GM12875 (cell line): ENCODE measurements around the gene KNSTRN.

Source experiments
- H3K4me3 ChIP-seq: one replicate; pipeline ENCODE4 v1.5.1; 2011; ENCODE audit warnings: low read depth, low read length, control low read depth
- TF ChIP-seq, protein P1 (sequence below): IDR thresholded peaks from 2 replicates; pipeline ENCODE4 v1.5.1; 2011; ENCODE audit warnings: low read depth, mild to moderate bottlenecking, control low read depth, inconsistent platforms, low read length, moderate library complexity, borderline replicate concordance; ENCODE audit not compliant: insufficient read depth

KNSTRN gene

DNA sequence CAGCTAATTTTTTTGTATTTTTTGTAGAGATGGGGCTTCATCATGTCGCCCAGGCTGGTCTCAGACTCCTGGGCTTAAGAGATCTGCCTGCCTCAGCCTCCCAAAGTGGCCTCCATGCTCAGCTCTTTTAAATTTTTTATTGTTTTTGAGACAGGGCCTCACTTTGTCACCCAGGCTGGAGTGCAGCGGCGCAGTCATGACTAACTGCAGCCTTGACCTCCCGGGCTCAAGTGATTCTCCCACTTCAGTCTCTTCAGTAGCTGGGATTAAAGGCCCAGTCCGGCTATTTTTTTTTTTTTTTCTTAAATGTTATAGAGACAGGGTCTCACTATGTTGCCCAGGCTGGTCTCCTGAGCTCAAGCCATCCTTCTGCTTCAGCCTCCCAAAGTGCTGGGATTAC is 43.2 kb downstream of the KNSTRN start:
- no peak overlapping the region for H3K4me3 ChIP-seq
- TF ChIP-seq, protein P1, sequence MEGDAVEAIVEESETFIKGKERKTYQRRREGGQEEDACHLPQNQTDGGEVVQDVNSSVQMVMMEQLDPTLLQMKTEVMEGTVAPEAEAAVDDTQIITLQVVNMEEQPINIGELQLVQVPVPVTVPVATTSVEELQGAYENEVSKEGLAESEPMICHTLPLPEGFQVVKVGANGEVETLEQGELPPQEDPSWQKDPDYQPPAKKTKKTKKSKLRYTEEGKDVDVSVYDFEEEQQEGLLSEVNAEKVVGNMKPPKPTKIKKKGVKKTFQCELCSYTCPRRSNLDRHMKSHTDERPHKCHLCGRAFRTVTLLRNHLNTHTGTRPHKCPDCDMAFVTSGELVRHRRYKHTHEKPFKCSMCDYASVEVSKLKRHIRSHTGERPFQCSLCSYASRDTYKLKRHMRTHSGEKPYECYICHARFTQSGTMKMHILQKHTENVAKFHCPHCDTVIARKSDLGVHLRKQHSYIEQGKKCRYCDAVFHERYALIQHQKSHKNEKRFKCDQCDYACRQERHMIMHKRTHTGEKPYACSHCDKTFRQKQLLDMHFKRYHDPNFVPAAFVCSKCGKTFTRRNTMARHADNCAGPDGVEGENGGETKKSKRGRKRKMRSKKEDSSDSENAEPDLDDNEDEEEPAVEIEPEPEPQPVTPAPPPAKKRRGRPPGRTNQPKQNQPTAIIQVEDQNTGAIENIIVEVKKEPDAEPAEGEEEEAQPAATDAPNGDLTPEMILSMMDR, result no peak

DNA sequence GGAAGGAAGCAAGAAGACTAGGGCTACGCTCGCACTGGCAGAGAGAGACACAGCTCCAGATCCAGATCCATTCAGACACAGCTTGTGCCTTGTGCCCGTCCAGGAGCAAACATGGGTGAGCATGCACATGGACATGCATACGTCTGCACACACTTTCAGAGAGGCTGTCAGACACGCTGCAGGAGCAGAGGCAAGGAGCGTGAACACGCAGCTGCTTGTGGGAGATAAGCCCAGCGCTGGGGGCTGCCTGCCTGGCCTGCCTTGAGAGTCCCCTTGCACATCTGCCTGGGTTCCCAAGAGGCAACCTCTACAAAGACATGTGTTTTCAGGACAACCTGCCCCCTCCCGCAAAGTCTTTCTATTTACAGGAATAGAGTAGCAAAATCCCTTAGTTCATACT is 44.7 kb downstream of the KNSTRN start:
- TF ChIP-seq, protein P1, result no peak
- H3K4me3 ChIP-seq, result no peak overlapping the region

DNA sequence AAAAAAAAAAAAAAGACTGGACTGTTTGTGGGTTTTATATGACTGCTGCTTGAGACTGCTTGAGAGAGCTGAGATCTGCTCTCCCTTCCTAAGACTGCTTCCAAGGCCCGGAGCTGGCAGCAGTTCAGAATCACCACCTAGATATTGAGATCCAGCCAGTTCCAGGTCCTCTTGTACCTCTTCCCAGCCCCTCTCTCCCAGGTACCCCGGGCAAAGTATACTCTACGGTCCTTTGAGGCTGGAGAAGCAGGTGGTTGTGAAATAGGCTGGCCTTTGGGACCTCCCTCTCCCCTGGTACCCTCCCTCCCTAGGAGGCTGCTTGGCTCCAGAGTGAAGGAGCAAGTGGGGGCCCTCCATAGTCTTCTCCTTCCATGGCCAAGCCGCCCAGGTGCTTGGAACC is 45.7 kb downstream of the KNSTRN start:
- no peak overlapping the region for H3K4me3 ChIP-seq
- TF ChIP-seq, protein P1, result no peak

DNA sequence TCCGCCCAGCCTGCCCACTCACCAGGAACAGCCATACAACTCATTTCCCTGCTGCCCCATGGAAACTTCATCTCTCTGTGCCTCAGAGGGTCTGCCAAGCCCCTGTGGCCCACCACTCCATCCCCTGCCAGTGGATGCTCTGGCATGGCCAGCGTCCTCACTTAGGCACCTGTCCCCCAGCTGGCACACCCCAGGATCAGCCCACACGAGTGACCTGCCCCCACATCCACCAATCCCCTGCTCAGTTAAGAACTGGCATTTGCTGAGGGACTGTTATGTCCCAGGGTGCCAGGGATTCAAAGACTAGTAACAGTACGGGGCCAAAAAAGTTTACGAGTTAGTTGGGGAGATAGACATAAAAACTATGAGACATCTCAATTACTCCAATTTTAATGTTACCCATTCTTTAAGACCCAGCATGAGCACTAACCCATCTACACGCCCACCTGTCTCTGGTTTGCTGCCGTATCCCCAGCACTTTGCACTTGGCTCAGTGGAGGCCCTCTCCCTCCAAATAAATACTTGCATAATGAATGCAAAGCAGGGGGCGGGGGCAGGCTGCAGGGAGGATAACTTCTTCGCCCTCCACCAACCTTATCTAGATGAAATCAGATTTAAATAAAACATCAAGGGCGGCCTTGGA is 46.7 kb downstream of the KNSTRN start:
- TF ChIP-seq, protein P1, result no peak
- H3K4me3 ChIP-seq, result no peak overlapping the region

DNA sequence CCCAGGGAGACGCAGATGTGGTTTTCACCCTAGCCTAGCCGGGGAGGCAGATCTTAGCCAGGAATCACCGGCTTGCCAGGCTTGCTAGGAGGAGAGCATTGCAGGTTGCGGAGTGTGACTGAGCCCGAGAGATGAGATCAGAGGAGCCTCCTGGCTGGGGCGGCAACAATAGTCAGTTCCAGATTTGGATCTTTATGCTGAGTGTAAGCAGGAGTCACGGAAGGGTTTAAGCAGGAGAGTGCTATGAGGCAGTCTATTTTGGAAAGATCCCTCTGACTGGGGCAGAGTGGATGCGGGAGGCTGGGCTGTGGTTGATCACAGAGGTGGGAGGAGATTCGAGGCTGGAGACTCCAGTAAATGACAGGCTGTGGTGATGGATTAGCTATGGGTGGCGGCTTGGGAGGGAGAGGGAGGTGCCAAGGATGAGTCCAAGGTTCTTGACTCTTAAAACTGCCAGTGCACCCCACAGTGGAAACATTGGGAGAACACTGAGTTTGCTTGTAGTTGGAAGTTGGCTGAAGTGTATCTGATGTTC is 47.8 kb downstream of the KNSTRN start:
- TF ChIP-seq, protein P1, result no peak
- no peak overlapping the region for H3K4me3 ChIP-seq

DNA sequence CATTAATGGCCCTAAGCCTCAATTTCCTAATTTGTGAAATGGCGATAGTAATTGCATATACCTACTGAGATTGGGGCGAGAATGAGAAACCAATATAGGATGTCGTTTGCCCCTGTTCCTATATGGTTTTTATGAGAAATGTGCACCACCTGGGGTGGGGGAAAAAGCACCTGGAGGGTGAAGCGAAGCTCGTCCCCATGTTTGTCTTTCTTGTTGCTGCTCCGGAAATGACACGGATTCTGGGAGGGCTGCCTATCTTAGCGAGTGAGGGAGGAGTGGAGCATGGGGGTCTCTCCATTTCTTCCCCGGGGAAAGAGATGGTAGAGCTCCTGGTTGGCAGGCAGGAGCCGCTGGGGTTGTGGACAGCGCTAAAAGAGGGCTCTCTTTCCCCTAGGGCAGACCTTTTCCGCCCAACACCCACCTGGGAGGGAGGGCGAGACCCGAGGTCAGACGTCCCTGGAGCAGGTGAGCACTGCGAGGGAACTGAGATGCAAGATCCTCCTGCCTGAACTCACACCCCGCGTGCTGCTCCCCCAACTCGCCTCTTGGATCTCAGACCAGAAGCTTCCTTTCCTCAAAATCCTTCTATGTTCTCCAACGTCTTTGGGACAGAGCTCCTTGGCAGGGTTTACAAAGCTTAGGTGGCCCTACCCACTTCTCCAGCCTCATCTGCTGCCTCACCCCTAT is 52.6 kb downstream of the KNSTRN start:
- H3K4me3 ChIP-seq, result no peak overlapping the region
- TF ChIP-seq, protein P1, result no peak

DNA sequence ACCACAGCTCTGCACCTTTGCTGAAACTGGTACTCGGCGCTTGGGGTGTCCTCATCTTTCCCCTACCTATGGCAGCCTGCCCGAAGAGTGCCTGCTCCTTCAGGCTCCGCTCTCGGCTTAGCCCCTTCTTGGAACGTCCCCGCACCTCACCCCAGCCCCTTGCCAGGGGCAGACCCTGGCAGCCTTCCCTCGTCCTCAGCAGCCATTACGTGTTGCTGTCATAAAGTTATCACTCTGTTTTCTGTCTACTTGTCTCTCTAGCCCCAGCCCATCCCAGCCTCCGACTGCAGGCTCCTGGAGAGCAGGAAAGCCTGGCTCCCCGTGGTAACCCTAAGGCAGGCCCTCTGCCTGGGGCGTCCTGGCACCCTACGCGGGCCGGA is 53.2 kb downstream of the KNSTRN start:
- TF ChIP-seq, protein P1, result no peak
- H3K4me3 ChIP-seq, result no peak overlapping the region
